ENCODE data around the gene BACE2.

The BACE2 gene
- 0 to 0.39 (median 0.11) reads per million in 3 experiments for total RNA-seq

- no peak for DNase-seq
Measured at GRCh38 chr21:41167348-41168342, at the start of gene BACE2. BACE2 (plus strand) TSS chr21:41168160; CDS start chr21:41168264, 104 bp downstream.

GRCh38 chr21:41119901-41120300 is 48.1 kb upstream of the BACE2 start:
- DNase-seq = no peak

- DNase-seq = no peak
Measured at GRCh38 chr21:41120997-41121396, 47.0 kb upstream of the BACE2 start.

- DNase-seq = no peak
Measured at GRCh38 chr21:41121785-41122415, 46.1 kb upstream of the BACE2 start.

- DNase-seq = no peak
Measured at GRCh38 chr21:41124641-41125201, 43.2 kb upstream of the BACE2 start.

GRCh38 chr21:41128981-41129380 is 39.0 kb upstream of the BACE2 start:
- DNase-seq = no peak

GRCh38 chr21:41130883-41131282 is 37.1 kb upstream of the BACE2 start:
- no peak for DNase-seq

- no peak for DNase-seq
Measured at GRCh38 chr21:41133874-41134522, 34.0 kb upstream of the BACE2 start.

- DNase-seq = no peak
Measured at GRCh38 chr21:41135746-41136145, 32.2 kb upstream of the BACE2 start.

GRCh38 chr21:41136286-41136685 is 31.7 kb upstream of the BACE2 start:
- DNase-seq = no peak

GRCh38 chr21:41137401-41137800 is 30.6 kb upstream of the BACE2 start:
- DNase-seq = no peak

GRCh38 chr21:41137889-41138288 is 30.1 kb upstream of the BACE2 start:
- DNase-seq = no peak

- DNase-seq = no peak
Measured at GRCh38 chr21:41138711-41139110, 29.2 kb upstream of the BACE2 start.

- DNase-seq = no peak
Measured at GRCh38 chr21:41139275-41139674, 28.7 kb upstream of the BACE2 start.

- DNase-seq = no peak
Measured at GRCh38 chr21:41139951-41140350, 28.0 kb upstream of the BACE2 start.

GRCh38 chr21:41141031-41141457 is 26.9 kb upstream of the BACE2 start:
- no peak for DNase-seq

GRCh38 chr21:41142051-41142795 is 25.7 kb upstream of the BACE2 start:
- no peak for DNase-seq

- no peak for DNase-seq
Measured at GRCh38 chr21:41143596-41144325, 24.2 kb upstream of the BACE2 start.

- no peak for DNase-seq
Measured at GRCh38 chr21:41147096-41147978, 20.6 kb upstream of the BACE2 start.

GRCh38 chr21:41147979-41148355 is 20.0 kb upstream of the BACE2 start:
- DNase-seq = no peak

GRCh38 chr21:41148798-41149197 is 19.2 kb upstream of the BACE2 start:
- DNase-seq = no peak
